Right cardiac atrium (tissue), 5 donors: ENCODE data around the gene SYCP2L. TPM values are rescaled to one million over a fixed set of nuclear protein-coding genes. Genes with fewer than 3 reads are reported as not detected.
"Not testable (repeated sequence)": the region's sequence is repeated elsewhere in the genome, so short reads cannot be mapped to it uniquely, and the experiment has no call there.

Source experiments
- ATAC-seq, 2 donors: fragments of 200-7000 bp; cut with Tn5 transposase; one replicate each; pipeline versions ENCODE4 v1.8.0 to v1.9.1; 2020; ENCODE audit warnings: moderate library complexity in 2 of 2, mild to moderate bottlenecking in 1 of 2
- DNase-seq, 3 donors: peaks; one replicate each; pipeline ENCODE4 v3.0.0-alpha.2; 2020
- H3K27ac ChIP-seq: one replicate; pipeline ENCODE4 v1.5.1; 2013; ENCODE audit warnings: mild to moderate bottlenecking, low read length, control low read depth, moderate library complexity
- H3K27me3 ChIP-seq: one replicate; pipeline ENCODE4 v1.6.1; 2013; ENCODE audit not compliant: control insufficient read depth, insufficient read depth
- H3K4me1 ChIP-seq: one replicate; pipeline ENCODE4 v1.6.1; 2013; ENCODE audit warnings: low read length; ENCODE audit not compliant: control insufficient read depth, insufficient read depth
- H3K4me3 ChIP-seq: one replicate; pipeline ENCODE4 v1.5.1; 2013; ENCODE audit warnings: low read length, control low read depth
- H3K9me3 ChIP-seq: one replicate; pipeline ENCODE4 v1.6.1; 2013; ENCODE audit warnings: low read length; ENCODE audit not compliant: control insufficient read depth
- WGBS: extraction: QIAGEN DNeasy Blood & Tissue Kit; methylation state at CpG from one replicate; pipeline ENCODE4 v1.1.7; 2013; 5-methylcytosine and 5-hydroxymethylcytosine counted together
- intact Hi-C, 4 donors: fragments of 100-400 bp; cut with DNase I; formaldehyde crosslinking; loops; one replicate each; pipeline versions ENCODE4 v1.11.0 to v1.14.0; 2022 to 2023
- long read RNA-seq, 4 donors: library from polyadenylated mRNA; unstranded; transcript quantifications; one replicate each; pipeline ENCODE4 v2.0.0, GENCODE V29; 2020 to 2021
- polyA plus RNA-seq: library from polyadenylated mRNA; stranded (reverse); fragments of 200-250 nt; gene quantifications from one replicate; pipeline ENCODE4 v1.2.3, GENCODE V29; 2013
- total RNA-seq, 4 donors: library from RNA; stranded (reverse); fragmentation: NEBNext Ultra II Directional; extraction: Animal tissue kit (Norgen Biotek cat#: 25700); gene quantifications; one replicate each; pipeline ENCODE4 v1.2.1, GENCODE V29; 2021
- donor health status: healthy with polysubstance abuse.
- donor health status: DM: no; HTN: yes; CAD: no.
- donor health status: DM: no; HTN: no; CAD: no.
- donor health status: DM: no; HTN: yes; CAD: no; lungs with severe emphysema.
- donor health status: DM: yes; HTN: yes; CAD: no.

Gene SYCP2L
- total RNA-seq (under 1 TPM; 0.38 to 0.72 (median 0.48) TPM), polyA plus RNA-seq (0.48 TPM)
- long read RNA-seq, donor 1, result 0 reads
- long read RNA-seq, donor 2, result 0 reads
- long read RNA-seq, donor 3, partial matches to known transcripts, result 0 of 1 reads
- long read RNA-seq, donor 3, other reads (novel, unspliced or antisense), result 1 of 1 reads
- long read RNA-seq, donor 4, result 0 reads

DNA sequence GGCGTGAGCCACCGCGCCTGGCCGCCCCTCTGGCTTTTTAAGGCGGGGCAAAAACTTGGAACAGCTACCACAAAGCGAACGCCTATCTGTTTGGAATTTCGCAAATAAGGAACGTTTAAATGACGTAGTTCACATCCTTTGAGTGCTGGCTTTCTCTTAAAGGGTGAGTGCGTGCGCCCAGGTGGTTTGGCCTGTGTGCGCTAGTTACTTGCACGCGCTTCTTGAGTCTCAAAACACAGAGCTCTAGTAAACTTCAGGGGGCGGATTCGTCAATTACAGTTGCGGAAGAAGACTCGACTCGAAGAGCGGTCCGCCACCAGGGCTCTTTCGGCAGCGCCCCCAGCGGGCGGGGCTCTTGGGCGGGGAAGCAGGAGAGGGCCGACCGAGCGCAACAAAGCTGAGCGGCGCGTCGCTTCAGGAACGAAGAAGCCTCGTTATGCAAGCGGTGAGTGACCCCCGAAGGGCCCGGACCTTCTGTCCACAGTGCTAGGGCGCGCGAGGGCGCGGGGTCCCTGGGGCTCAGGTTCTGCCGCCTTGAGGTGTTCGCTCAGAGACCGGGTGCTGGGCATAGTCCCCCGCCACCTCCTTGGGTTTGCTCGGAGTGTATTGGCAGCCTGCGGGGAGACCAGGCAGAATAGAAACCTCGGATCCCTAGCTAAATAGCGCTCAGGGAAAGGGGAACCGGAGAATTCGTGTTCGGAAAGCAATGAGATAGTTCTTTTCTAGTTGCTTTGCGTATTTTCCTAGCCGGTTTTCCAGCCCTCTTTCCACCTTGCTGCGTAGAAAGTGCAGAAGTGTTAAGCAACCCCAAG lies at the start of gene SYCP2L:
SYCP2L (plus strand) TSS at position 362 of the 812 bp plus-strand sequence; CDS start at position 437, 75 bp downstream.
- DNase-seq, result peak; percentile 23 to 69 (median 48)
- WGBS, result 2% methylated on average over 58 of the region's 58 CpGs
- Histone ChIP-seq H3K4me1 (no peaks in the 10 kb centered on the region), H3K27ac (no peak within 1 kb of the TSS), H3K9me3 (no peaks in the 10 kb centered on the region), H3K27me3 (no peaks in the 10 kb centered on the region), H3K4me3 (peak within 1 kb of the TSS; percentile 79)
- peak; percentile 45 to 71 for ATAC-seq
- intact Hi-C loops, result no loop called here

DNA sequence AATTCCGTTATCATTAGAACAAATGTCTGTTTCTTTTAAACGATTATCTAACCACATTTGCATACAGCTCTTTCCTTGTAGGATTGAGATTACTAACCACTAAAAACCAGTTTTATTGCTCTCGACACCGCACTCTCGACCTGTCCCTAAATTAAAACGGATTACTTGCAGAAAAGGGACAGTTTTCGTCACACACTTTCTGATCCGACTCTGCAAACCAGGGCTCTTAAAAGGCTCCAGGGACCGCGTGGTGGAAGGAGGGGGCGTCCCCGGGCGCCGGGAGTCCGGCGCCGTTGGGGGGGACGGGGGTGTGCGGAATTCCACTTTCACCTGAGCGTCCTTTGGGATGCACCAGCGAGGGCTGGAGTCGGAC lies 49.2 kb upstream of the SYCP2L start:
- Histone ChIP-seq H3K4me1 (no peaks in the 10 kb centered on the region), H3K4me3 (peak overlapping the region; percentile 50), H3K27me3 (no peaks in the 10 kb centered on the region), H3K9me3 (no peaks in the 10 kb centered on the region), H3K27ac (no peak overlapping the region)
- intact Hi-C loops, result no loop called here
- ATAC-seq, result peak in 1 of 2 donors; percentile 29
- under 1% methylated on average over 22 of the region's 22 CpGs for WGBS
- DNase-seq, result peak in 1 of 3 donors; percentile 49

DNA sequence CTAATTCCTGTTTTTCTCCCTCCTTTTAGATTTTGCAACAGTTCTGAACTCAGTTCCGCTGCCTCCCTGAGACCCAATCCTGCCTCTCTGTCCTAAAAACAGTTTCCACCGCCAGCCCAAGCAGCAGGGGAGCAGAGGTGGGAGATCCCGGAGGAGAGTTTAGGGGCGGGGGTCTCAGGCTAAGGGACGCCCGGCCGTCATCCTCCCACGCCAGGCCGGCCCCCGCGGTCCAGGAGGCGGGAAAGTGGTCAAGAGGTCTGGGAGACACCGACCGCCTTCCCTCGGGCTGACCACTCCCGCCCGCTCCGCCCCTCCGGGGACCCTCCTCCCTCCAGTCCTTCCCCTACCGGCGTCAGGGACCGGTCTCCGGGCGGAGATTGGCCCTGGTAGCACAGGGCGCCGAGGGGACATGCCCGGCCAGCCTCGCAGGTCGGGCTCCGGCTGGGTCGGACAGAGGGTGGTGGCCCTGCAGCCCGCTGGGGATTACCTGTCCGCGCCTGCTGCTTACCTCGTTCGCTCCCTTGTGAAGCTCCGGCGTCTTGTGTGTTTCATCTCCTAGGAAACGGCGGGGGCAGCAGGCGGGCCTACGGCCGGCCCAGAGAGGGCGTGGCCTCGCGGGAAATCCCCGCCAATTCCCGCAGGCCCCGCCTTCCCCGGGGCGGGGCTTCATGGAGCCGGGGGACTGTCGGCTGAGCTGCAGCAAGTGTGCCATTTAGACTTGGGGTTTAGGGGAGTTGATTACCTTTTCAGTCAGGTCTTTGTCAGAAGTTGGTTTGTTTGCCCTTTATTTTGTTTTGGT lies 48.7 kb upstream of the SYCP2L start, which contains the start of gene MAK:
MAK (minus strand) TSS at position 545 of the 799 bp plus-strand sequence. CDS start 7,891 bp downstream, outside the sequence.
- under 1% methylated on average over 53 of the region's 53 CpGs for WGBS
- no peaks in the 10 kb centered on the region for H3K4me1 ChIP-seq
- ATAC-seq (peak; percentile 98), DNase-seq (peak; percentile 85 to 93 (median 92))
- H3K27ac ChIP-seq, result no peak within 1 kb of the TSS
- no peaks in the 10 kb centered on the region for H3K9me3 ChIP-seq
- intact Hi-C loops, result no loop called here
- peak within 1 kb of the TSS; percentile 50 for H3K4me3 ChIP-seq
- no peaks in the 10 kb centered on the region for H3K27me3 ChIP-seq

DNA sequence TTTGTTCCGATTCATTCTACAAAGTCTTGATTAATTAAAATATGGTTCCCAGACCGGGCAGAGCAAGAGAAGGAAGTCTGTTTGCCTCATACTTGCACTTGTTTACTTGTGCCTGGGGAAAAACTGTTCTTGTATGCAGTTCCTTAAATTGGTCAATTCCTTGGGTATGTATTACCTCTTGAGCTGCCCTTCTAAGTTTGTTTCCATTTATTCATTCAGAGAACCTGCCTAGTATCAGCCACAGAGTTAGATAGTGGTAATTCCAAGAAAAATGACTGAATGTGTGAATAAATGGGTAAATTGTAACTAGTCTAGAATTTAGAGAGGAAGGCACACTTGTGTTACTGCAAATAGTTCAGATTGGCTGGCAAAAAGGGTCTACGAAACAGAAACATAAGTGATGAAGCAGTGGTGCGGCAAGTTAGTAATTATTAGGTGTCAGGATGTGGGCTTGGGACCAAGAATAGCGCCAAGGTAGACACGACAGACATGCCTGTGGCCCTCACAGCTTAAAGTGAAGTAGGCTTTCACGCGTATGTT lies 48.0 kb upstream of the SYCP2L start:
- H3K27ac ChIP-seq, result no peak overlapping the region
- no peaks in the 10 kb centered on the region for H3K9me3 ChIP-seq
- H3K4me3 ChIP-seq, result peak overlapping the region; percentile 50
- 59% methylated on average over 8 of the region's 8 CpGs for WGBS
- intact Hi-C loops, result no loop called here
- ATAC-seq, result peak; percentile 15 to 34
- H3K27me3 ChIP-seq, result no peaks in the 10 kb centered on the region
- no peaks in the 10 kb centered on the region for H3K4me1 ChIP-seq
- DNase-seq, result no peak

DNA sequence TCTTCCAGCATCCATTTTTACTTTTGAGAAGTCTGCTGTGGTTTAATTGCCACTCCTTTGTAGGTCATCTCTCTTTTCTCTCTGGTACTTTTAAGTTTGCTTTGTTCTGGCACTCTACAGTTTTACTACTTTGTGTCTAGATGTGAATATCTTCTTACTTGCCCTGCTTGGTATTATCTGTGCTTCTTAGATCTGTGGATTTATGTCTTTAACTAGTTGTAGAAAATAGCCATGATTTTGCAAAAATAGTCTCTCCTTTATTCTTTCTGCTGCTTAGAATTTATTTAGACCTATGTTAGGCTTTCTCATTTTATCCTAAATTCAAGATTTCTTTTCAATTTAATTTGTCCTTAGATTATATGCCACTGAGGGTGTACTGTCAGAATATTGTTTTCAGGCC lies 43.3 kb upstream of the SYCP2L start:
- H3K27me3 ChIP-seq, result no peaks in the 10 kb centered on the region
- no peaks in the 10 kb centered on the region for H3K9me3 ChIP-seq
- H3K4me3 ChIP-seq, result no peak overlapping the region
- H3K27ac ChIP-seq, result no peak overlapping the region
- H3K4me1 ChIP-seq, result no peaks in the 10 kb centered on the region
- intact Hi-C loops, result no loop called here
- DNase-seq (no peak), ATAC-seq (no peak)

DNA sequence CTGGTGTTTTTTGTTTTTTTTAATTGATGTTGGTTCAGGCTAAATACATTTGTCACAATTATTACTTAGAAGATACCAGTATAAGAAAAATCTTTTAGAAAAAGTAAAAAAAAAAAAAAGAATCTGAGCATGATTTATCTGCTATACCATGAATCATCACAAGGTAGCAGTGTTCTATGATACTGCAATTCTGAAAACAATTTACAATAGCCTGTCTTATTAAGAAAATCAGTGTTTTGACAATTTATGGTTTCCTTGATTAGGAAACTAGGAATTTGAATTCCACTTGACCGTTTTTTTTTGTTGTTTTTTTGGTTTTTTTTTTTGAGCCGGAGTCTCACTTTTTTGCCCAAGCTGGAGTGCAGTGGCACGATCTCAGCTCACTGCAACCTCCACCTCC lies 39.2 kb upstream of the SYCP2L start:
- H3K9me3 ChIP-seq, result no peaks in the 10 kb centered on the region
- ATAC-seq (no peak), DNase-seq (no peak)
- intact Hi-C loops, result no loop called here
- no peak overlapping the region for H3K27ac ChIP-seq
- H3K4me3 ChIP-seq, result no peak overlapping the region
- H3K4me1 ChIP-seq, result no peaks in the 10 kb centered on the region
- WGBS, result 72% methylated on average over 3 of the region's 3 CpGs
- no peaks in the 10 kb centered on the region for H3K27me3 ChIP-seq

DNA sequence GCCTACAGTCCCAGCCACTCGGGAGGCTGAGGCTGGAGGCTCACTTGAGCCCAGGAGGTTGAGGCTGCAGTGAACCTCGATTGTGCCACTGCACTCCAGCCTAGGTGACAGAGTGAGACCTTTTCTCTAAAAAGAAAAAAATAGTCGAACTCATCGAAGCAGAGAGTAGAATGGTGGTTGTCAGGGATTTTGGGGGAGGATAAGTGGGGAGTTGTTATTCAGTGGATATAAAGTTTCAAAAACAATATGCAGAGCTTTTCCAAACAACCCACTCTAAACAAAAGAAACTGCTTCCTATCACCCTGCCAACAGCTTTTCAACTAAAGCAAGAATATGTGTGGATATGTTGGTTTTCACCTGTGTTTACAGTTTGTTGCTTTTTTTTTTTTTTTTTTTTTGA lies 37.0 kb upstream of the SYCP2L start:
- ATAC-seq (no peak), DNase-seq (no peak)
- intact Hi-C loops, result no loop called here
- Histone ChIP-seq H3K27ac (no peak overlapping the region), H3K4me1 (no peaks in the 10 kb centered on the region), H3K9me3 (no peaks in the 10 kb centered on the region), H3K27me3 (no peaks in the 10 kb centered on the region), H3K4me3 (no peak overlapping the region)
- 87% methylated on average over 4 of the region's 4 CpGs for WGBS

GRCh38 chr6:10850728-10851127 lies 36.1 kb upstream of the SYCP2L start:
- no peak for ATAC-seq
- intact Hi-C loops, result no loop called here

DNA sequence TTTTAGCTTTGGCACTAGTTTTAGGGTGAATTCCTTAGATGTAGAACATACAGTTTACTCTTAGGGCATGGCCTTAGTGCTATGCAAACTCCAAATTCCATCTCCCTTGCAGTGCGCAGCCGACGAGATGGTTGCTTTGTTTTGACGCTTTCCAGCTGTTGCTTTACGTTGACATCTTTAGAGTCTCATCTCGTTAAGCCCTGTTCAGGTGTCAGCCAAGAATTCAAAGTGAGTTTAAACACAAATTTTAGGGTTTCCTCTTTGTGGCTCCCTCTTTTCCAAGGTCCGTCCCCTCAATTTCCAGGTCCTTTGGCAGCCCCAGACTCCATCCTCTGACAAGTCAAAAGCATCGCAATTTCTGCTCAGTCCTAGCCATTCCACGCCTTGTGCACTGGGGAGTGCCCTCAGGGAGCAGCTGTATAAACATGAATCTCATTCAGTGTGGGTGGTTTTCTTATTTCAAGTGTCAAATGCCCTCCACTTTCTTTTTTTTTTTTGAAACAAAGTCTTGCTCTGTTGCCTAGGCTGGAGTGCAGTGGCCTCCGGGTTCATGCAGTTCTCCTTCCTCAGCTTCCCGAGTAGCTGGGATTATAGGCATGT lies 34.4 kb upstream of the SYCP2L start:
- no peak overlapping the region for H3K4me3 ChIP-seq
- H3K9me3 ChIP-seq, result no peaks in the 10 kb centered on the region
- H3K27me3 ChIP-seq, result no peaks in the 10 kb centered on the region
- intact Hi-C loops, result no loop called here
- H3K27ac ChIP-seq, result no peak overlapping the region
- WGBS, result 62% methylated on average over 11 of the region's 11 CpGs
- H3K4me1 ChIP-seq, result no peaks in the 10 kb centered on the region
- ATAC-seq (no peak), DNase-seq (no peak)

More at GRCh38 chr6:10850728-10851127, 36.1 kb upstream of the SYCP2L start:
- Histone ChIP-seq H3K27me3 (no peaks in the 10 kb centered on the region), H3K4me3 (no peak overlapping the region), H3K9me3 (no peaks in the 10 kb centered on the region), H3K27ac (no peak overlapping the region), H3K4me1 (no peaks in the 10 kb centered on the region)
- no peak for DNase-seq
- 72% methylated on average over 7 of the region's 7 CpGs for WGBS

GRCh38 chr6:10853849-10854300 lies 33.0 kb upstream of the SYCP2L start:
- ATAC-seq, H3K4me3 ChIP-seq, H3K9me3 ChIP-seq, DNase-seq, H3K27me3 ChIP-seq, intact Hi-C loops, H3K4me1 ChIP-seq, H3K27ac ChIP-seq: not testable (repeated sequence)
- WGBS, result 88% methylated on average over 6 of the region's 6 CpGs
